ENCODE measurements around the gene PTGES2. TPM values are rescaled to one million over a fixed set of nuclear protein-coding genes. Genes with fewer than 3 reads are reported as not detected.

Gene PTGES2
- total RNA-seq, 4 donors from 2014 or later, result 54.2 to 118 (median 83.0) TPM

GRCh38 chr9:128106181-128106939 is 21.2 kb downstream of the PTGES2 start:
- H3K4me3 ChIP-seq, result no peak overlapping the region
- intact Hi-C loops (cut with DNase I), result loop anchor here (10.0 kb wide), 1 partner anchor 162 kb away; no protein-coding TSS in a partner anchor
- H3K27me3 ChIP-seq, result no peaks in the 10 kb centered on the region
- no peak overlapping the region for H3K27ac ChIP-seq
- 91 to 95% methylated on average over 8 to 15 of the region's 23 CpGs for WGBS, 2 donors
- H3K36me3 ChIP-seq, result peaks cover 32 to 85% (median 67%) of the 10 kb centered on the region in 3 donors
- H3K9me3 ChIP-seq, result no peaks in the 10 kb centered on the region
- DNase-seq, result no peak
- peaks cover 0 to 37% (median 0%) of the 10 kb centered on the region in 3 donors for H3K4me1 ChIP-seq
- TF ChIP-seq POLR2A (IDR thresholded peaks at IDR 0.05) (no peak), CTCF (IDR thresholded peaks at IDR 0.05) (no peak)

- no peak overlapping the region for H3K4me3 ChIP-seq
- H3K27me3 ChIP-seq, result no peaks in the 10 kb centered on the region
- no peak for TF ChIP-seq CTCF (IDR thresholded peaks at IDR 0.05)
- no peak for TF ChIP-seq POLR2A (IDR thresholded peaks at IDR 0.05)
- peaks cover 3 to 44% (median 5%) of the 10 kb centered on the region in 3 donors for H3K4me1 ChIP-seq
- H3K27ac ChIP-seq, result no peak overlapping the region
- H3K9me3 ChIP-seq, result no peaks in the 10 kb centered on the region
- WGBS, 2 donors, result 94 to 100% methylated on average over 4 to 8 of the region's 21 CpGs
- intact Hi-C loops (cut with DNase I), result loop anchor here (10.0 kb wide), 1 partner anchor 161 kb away; no protein-coding TSS in a partner anchor
- peaks cover 32 to 92% (median 74%) of the 10 kb centered on the region in 3 donors for H3K36me3 ChIP-seq
- no peak for DNase-seq
Measured at GRCh38 chr9:128105538-128106175, 21.9 kb downstream of the PTGES2 start.

- Histone ChIP-seq H3K27ac (peak overlapping the region in 3 of 4 donors; percentile 38 to 45 (median 40)), H3K27me3 (no peaks in the 10 kb centered on the region), H3K4me3 (no peak overlapping the region), H3K9me3 (no peaks in the 10 kb centered on the region), H3K4me1 (peaks cover 18 to 54% (median 18%) of the 10 kb centered on the region in 3 donors), H3K36me3 (peaks cover 32 to 89% (median 75%) of the 10 kb centered on the region in 3 donors)
- intact Hi-C loops (cut with DNase I), result loop anchor here (10.0 kb wide), 1 partner anchor 159 kb away; no protein-coding TSS in a partner anchor
- TF ChIP-seq CTCF (IDR thresholded peaks at IDR 0.05) (no peak), POLR2A (IDR thresholded peaks at IDR 0.05) (no peak)
- 50 to 71% methylated on average over 4 to 5 of the region's 6 CpGs for WGBS, 2 donors
- DNase-seq, result no peak
Measured at GRCh38 chr9:128104171-128104618, 23.3 kb downstream of the PTGES2 start.

GRCh38 chr9:128103589-128103962 is 24.0 kb downstream of the PTGES2 start:
- Histone ChIP-seq H3K4me1 (peaks cover 22 to 58% (median 24%) of the 10 kb centered on the region in 3 donors), H3K27ac (peak overlapping the region in 2 of 4 donors; percentile 31 to 38), H3K9me3 (no peaks in the 10 kb centered on the region), H3K36me3 (peaks cover 32 to 82% (median 70%) of the 10 kb centered on the region in 3 donors), H3K4me3 (no peak overlapping the region), H3K27me3 (no peaks in the 10 kb centered on the region)
- intact Hi-C loops (cut with DNase I), result loop anchor here (10.0 kb wide), 1 partner anchor 159 kb away; no protein-coding TSS in a partner anchor
- DNase-seq, result no peak
- 66% methylated on average over 6 to 7 of the region's 8 CpGs for WGBS, 2 donors
- TF ChIP-seq CTCF (IDR thresholded peaks at IDR 0.05), result peak in 1 of 6 experiments; percentile 18
- no peak for TF ChIP-seq POLR2A (IDR thresholded peaks at IDR 0.05)
